Fibroblast of skin of left biceps (primary cell): ENCODE measurements around the gene C1GALT1C1L.
"Not testable (repeated sequence)": the region's sequence is repeated elsewhere in the genome, so short reads cannot be mapped to it uniquely, and the experiment has no call there.

Experiments used
- DNase-seq, 2 experiments: peaks; one replicate each; pipeline ENCODE4 v3.0.0-alpha.2; 2013; ENCODE audit warnings: low read depth in 2 of 2

The C1GALT1C1L gene

GRCh38 chr2:43676322-43677050 is at the start of gene C1GALT1C1L:
Gene C1GALT1C1L, minus strand, starts transcription at chr2:43676429. Its CDS starts 107 bp downstream, at chr2:43676322.
- DNase-seq = peak; percentile 10 to 13

- no peak for DNase-seq
Measured at GRCh38 chr2:43725711-43726246, 49.5 kb upstream of the C1GALT1C1L start.

- no peak for DNase-seq
Measured at GRCh38 chr2:43724728-43725526, 48.7 kb upstream of the C1GALT1C1L start.

- DNase-seq = no peak
Measured at GRCh38 chr2:43718530-43719124, 42.4 kb upstream of the C1GALT1C1L start.

- no peak for DNase-seq
Measured at GRCh38 chr2:43717322-43717721, 41.1 kb upstream of the C1GALT1C1L start.

GRCh38 chr2:43715300-43716098 is 39.3 kb upstream of the C1GALT1C1L start:
- no peak for DNase-seq

- no peak for DNase-seq
Measured at GRCh38 chr2:43714164-43714563, 37.9 kb upstream of the C1GALT1C1L start.

GRCh38 chr2:43710866-43711265 is 34.6 kb upstream of the C1GALT1C1L start:
- no peak for DNase-seq

- no peak for DNase-seq
Measured at GRCh38 chr2:43708891-43709290, 32.7 kb upstream of the C1GALT1C1L start.

- DNase-seq = no peak
Measured at GRCh38 chr2:43708178-43708577, 31.9 kb upstream of the C1GALT1C1L start.

GRCh38 chr2:43707255-43708015 is 31.2 kb upstream of the C1GALT1C1L start:
- DNase-seq = peak in 1 of 2 experiments; percentile 5

GRCh38 chr2:43701111-43701510 is 24.9 kb upstream of the C1GALT1C1L start:
- DNase-seq = no peak

- DNase-seq = no peak
Measured at GRCh38 chr2:43699761-43700160, 23.5 kb upstream of the C1GALT1C1L start.

- DNase-seq = not testable (repeated sequence)
Measured at GRCh38 chr2:43698140-43698539, 21.9 kb upstream of the C1GALT1C1L start.

GRCh38 chr2:43692428-43692994 is 16.3 kb upstream of the C1GALT1C1L start:
- no peak for DNase-seq

GRCh38 chr2:43689999-43690398 is 13.8 kb upstream of the C1GALT1C1L start:
- no peak for DNase-seq

GRCh38 chr2:43685357-43685756 is 9.1 kb upstream of the C1GALT1C1L start:
- no peak for DNase-seq

GRCh38 chr2:43677783-43678182 is 1.6 kb upstream of the C1GALT1C1L start:
- not testable (repeated sequence) for DNase-seq

GRCh38 chr2:43675646-43676321 is 445 bp downstream of the C1GALT1C1L start:
- DNase-seq = no peak

- no peak for DNase-seq
Measured at GRCh38 chr2:43657241-43657640, 19.0 kb downstream of the C1GALT1C1L start.
